Middle frontal gyrus (tissue), 1 donor: ENCODE data around the gene SORBS1.

Experiments
- DNase-seq: peaks from one replicate; pipeline ENCODE4 v3.0.0-alpha.2; 2015; ENCODE audit warnings: low spot score; ENCODE audit errors: extremely low spot score

The SORBS1 gene

DNA sequence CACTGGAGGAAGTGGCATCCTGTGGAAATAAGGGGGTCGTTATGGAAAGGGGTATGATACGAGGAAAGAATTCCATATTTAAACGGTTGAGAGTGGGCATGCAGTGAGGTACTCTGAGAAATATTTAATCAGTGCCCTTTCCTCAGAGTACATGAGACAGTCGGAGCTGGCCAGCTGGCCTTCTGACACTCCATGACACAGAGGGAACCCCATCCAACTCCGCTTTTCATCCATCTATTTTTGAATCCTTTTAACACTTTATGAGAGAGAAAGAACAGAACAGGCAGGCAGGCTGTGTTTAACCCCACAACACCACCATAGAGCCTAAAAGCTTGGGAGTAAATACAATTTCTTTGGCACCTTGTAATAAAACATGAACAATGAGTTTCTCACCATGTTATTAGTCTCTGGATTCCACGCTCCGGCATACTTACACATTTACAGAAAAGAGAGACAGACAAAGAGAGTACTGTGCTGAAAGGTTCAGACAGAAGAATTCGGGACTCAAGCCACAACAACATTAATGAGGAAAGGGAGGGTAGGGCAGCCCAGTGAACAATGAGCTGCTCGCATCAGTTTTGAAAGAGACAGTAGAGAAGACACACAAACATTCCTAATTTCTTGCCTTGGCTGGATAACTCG lies 146.2 kb downstream of the SORBS1 start:
- DNase-seq, result no peak

DNA sequence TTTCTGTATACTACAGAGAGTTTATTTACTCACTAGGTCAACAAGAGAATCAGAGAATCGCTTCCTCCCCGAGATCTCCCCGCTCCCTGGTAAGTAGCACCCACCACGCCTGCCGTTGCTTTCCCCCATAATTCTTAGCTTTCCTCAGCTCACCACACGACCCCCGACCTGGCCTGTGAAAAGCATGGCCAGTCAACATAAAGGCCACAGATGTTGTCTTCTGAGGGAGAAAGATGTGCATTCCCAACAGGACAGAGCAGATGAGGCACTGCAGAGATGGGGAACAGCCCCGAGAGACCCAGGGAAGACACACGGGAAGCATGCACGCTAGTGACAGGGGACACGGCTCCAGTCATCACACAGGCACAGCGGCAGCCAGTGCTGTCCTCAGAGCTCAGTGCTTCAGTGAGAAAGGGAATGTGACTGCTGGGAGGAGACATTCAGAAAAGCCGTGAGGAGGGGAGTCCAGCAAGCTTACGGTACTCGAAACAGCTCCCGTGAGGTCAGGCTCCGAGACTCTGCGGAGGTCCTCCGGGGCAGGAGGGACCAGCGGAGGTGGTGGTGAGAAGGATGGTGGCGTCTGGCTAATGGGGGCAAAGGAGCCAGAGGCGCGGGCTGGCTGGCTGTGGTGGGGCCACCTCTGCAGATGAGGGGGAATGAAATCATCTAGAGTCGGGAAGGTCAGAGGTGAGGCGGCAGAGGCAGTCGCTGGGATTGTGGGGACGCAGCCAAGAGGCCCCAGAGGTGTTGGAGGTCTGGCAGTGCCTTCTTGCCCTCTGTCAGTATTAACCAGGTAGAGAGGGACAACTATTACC lies 146.9 kb downstream of the SORBS1 start:
- no peak for DNase-seq

GRCh38 chr10:95413588-95413987 lies 147.6 kb downstream of the SORBS1 start:
- DNase-seq, result no peak

DNA sequence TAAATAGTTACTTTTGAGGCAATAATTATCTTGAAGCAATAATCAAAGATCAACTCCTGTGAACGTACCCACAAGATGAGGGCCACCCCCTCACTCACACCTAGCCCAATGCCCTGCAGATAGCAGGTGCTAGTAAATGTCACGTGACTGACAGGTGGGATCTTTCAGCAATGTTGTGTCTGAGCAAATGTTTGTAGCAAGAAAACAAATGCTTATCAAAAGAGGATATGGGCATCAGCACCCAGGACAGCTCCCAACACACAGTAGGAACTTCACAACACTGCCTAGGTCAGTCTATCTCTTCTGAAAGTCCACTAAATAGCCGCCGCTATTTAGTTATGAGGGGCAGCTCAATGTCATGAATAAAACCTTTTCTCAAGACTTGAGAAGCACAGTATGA lies 149.5 kb downstream of the SORBS1 start:
- DNase-seq, result no peak

- no peak for DNase-seq
Observed at GRCh38 chr10:95408983-95409873, 151.9 kb downstream of the SORBS1 start.

DNA sequence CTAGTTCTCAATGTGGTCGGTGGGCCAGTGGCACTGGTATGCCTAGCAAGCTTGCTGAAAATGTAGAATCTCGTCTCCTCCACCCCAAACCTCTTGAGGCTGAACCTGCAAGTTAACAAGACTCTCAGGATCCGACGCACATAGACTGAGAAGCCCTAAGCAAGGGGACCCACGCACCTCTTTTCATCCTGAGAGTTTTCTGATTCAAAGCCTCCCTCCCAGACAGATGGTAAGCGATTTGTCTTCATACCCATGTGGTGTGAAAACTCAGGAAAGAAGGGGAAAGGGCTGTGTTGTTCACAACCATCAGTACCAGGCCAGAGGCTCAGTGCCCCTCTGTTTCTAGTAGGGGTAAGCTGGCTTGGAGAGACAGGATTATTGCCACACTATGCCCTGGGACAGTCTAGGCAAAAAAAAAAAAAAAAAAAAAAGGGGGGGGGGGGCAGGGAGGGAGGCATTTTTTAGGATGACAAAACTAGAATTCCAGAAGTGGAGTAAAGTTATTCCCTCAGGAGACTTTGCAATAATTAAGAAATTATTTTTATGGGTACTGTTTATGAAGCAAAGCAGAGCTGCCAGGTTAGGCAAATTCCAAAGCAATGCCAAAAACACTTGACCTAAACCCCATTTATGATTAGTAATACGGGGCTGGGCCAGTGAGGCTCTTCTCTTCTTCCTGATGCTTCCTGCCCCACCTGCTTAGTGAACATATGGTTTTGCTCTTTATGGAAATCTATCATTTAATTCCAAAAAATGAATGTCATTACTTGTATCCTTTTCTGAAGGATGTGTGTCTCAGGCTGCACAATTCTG lies 152.8 kb downstream of the SORBS1 start:
- no peak for DNase-seq

GRCh38 chr10:95407546-95407945 lies 153.6 kb downstream of the SORBS1 start:
- no peak for DNase-seq

DNA sequence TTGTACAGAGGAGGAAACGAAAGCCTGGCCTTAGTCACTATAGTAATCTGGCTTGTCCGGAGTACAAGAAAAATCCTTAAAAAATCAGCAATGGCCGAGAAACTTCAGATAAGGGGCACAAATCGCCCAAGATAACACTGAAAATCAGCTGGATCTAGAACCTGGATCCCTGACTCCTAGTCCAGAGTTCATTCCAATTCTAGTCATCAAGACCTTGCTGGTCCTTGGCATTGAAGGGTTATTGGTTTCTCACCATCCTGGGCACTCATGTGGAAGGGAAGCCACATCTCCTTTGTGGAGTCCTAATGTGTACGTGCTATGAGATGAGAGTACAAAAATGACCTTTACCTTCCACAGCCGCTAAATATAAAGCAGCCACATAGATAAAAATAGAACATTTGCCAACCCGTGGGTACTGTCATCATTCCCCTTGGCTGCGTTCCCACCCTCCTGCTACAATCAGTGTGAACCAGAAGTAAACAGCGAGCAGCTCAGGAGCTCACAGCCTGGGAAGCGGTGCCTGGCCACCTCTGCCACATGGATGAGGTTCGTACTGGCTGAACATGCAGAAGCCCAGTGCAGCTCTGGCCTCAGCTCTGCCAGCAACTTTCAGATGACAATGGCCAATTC lies 154.4 kb downstream of the SORBS1 start:
- no peak for DNase-seq

- DNase-seq, result no peak
Observed at GRCh38 chr10:95405655-95406054, 155.5 kb downstream of the SORBS1 start.

DNA sequence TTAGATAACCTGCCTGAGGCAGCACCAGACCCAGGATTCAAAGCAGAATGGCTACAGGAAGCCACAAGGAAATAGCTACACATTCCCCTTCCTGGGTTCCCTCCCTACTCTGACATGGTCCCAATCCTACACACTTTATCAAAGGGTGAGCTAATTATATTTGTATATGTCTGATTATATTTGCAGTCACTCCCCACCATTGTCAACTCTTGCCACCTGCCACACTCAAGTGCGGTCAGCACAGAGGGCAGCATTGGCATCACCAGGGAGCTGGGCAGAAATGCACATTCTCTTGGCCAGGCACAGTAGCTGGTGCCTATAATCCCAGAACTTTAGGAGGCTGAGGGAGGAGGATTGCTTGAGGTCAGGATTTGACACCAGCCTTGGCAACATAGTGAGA lies 156.3 kb downstream of the SORBS1 start:
- no peak for DNase-seq

DNA sequence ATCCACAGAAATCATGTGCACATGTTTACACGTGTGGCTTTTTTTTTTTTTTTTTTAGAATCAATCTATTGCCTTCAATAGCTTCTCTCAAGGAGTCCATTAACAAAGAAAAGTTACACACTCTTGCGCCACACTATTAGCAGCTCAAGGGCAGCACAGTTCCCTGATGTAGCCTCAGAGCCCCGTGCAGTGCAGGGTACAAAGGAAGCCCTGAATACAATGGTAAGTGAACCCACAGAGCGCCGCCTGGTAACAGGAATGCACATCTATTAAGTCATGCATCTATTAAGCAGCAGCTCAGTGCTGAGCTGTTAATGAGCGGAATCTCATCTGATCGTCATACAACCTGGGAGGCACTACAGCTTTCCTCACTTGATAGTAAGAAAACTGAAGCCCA lies 156.7 kb downstream of the SORBS1 start:
- no peak for DNase-seq

GRCh38 chr10:95403700-95404461 lies 157.3 kb downstream of the SORBS1 start:
- no peak for DNase-seq

DNA sequence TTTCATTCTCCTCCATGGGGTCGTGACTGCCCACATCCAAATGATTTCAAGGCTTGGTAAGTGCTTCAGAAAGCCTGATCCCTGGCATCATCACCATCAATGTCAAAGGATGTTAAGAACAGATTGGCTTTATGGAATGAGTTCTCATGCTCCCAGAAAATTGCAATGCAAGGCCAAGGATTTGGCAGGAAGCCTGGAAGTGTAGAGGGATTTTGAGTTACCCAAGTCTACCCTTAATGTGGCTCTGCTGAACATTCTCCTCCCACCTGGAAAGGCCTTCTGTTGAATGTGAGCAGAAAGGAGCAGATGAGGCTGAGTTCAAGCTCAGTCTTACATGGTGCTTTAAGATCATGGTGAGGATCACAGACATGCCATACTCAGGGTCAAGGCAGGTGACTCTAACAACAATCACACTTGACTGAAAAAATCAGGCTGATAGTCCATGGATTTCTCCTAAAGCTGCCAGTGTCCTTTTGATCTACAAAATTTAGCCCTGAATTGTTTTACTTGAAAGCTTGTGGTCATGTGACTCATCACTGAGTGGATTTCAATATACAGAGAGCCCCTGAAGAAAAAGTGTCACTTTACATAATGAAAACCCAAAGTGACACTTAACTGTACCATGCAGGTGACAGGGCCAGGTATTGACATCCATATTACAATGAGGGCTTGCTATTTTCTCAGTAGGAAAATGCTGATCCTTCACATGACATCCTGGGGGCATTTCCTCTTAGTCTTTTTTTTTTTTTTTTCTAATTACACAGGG lies 159.3 kb downstream of the SORBS1 start:
- DNase-seq, result no peak

- no peak for DNase-seq
Observed at GRCh38 chr10:95400787-95401186, 160.4 kb downstream of the SORBS1 start.

DNA sequence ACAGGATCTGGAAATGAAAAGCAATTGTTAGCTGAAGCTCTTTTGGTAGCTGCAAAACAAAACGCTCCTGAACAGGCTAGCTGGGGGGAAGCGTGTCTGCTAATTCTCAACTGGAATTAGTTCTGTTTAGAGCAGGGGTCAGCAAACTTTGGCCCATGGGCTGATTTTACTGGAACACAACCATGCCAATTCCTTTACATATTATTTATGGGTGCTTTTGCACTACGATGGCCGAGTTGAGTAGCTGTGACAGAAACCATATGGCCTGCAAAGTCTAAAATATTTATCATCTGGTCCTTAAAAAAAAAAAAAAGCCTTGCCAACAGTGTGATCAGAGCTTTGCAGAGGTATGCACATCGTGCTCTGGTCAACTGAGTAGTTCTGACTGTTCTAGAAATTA lies 162.0 kb downstream of the SORBS1 start:
- DNase-seq, result no peak

DNA sequence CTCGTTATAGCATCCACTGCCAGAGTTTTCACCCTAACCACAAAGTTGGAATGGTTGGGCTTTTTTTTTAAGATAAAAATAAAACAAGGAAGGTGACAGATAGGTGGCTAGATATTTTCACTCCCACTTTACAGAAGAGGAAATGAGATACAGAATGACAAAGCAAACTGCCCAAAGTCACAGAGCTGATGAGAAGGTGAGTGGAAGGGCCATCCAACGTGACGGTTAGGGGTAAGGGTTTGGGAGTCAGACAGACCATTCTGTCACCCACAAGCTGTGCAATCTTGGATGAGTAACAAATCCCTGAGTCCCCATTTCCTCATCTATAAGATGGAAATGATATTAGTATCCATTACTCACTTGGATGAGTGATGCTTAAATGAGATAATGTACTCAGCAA lies 163.4 kb downstream of the SORBS1 start:
- no peak for DNase-seq

GRCh38 chr10:95395947-95396449 lies 165.2 kb downstream of the SORBS1 start:
- DNase-seq, result no peak

- no peak for DNase-seq
Observed at GRCh38 chr10:95394161-95394880, 166.8 kb downstream of the SORBS1 start.
